ENCODE data around the gene ATP13A3. TPM values are rescaled to one million over a fixed set of nuclear protein-coding genes. Genes with fewer than 3 reads are reported as not detected.

The ATP13A3 gene
- total and polyA plus RNA-seq, 2 experiments from 2014 or later: 51.8 to 293 TPM

- H3K36me3 ChIP-seq: peaks cover 92% of the 10 kb centered on the region
Measured at GRCh38 chr3:194450341-194450740, 36.5 kb downstream of the ATP13A3 start.

GRCh38 chr3:194449913-194450312, 36.9 kb downstream of the ATP13A3 start:
- no peak overlapping the region for H3K4me3 ChIP-seq
- TF ChIP-seq CTCF (IDR thresholded peaks at IDR 0.05; ENCODE audit: low read depth, low read length): no peak
- no peaks in the 10 kb centered on the region for H3K4me1 ChIP-seq (ENCODE audit: low read depth)
- H3K27me3 ChIP-seq: no peaks in the 10 kb centered on the region
- H3K9me3 ChIP-seq (ENCODE audit: low read depth): no peaks in the 10 kb centered on the region
- H3K27ac ChIP-seq: no peak overlapping the region
- H3K36me3 ChIP-seq: peaks cover 92% of the 10 kb centered on the region
- no peak for DNase-seq (ENCODE audit: low read depth in 1 of 2, low spot score in 1 of 2)

More at GRCh38 chr3:194450341-194450740, 36.5 kb downstream of the ATP13A3 start:
- Histone ChIP-seq H3K4me1 (ENCODE audit: low read depth) (no peaks in the 10 kb centered on the region), H3K4me3 (no peak overlapping the region), H3K9me3 (ENCODE audit: low read depth) (no peaks in the 10 kb centered on the region), H3K27me3 (no peaks in the 10 kb centered on the region), H3K27ac (no peak overlapping the region)
- no peak for TF ChIP-seq CTCF (IDR thresholded peaks at IDR 0.05; ENCODE audit: low read depth, low read length)
- DNase-seq (ENCODE audit: low read depth in 1 of 2, low spot score in 1 of 2): no peak

GRCh38 chr3:194447657-194448056, 39.1 kb downstream of the ATP13A3 start:
- Histone ChIP-seq H3K36me3 (peaks cover 92% of the 10 kb centered on the region), H3K27ac (no peak overlapping the region), H3K27me3 (no peaks in the 10 kb centered on the region), H3K9me3 (ENCODE audit: low read depth) (no peaks in the 10 kb centered on the region), H3K4me3 (no peak overlapping the region), H3K4me1 (ENCODE audit: low read depth) (no peaks in the 10 kb centered on the region)
- no peak for TF ChIP-seq CTCF (IDR thresholded peaks at IDR 0.05; ENCODE audit: low read depth, low read length)
- no peak for DNase-seq (ENCODE audit: low read depth in 1 of 2, low spot score in 1 of 2)

- Histone ChIP-seq H3K9me3 (ENCODE audit: low read depth) (no peaks in the 10 kb centered on the region), H3K27ac (no peak overlapping the region), H3K36me3 (peaks cover 87% of the 10 kb centered on the region), H3K4me3 (no peak overlapping the region), H3K4me1 (ENCODE audit: low read depth) (no peaks in the 10 kb centered on the region), H3K27me3 (no peaks in the 10 kb centered on the region)
- no peak for TF ChIP-seq CTCF (IDR thresholded peaks at IDR 0.05; ENCODE audit: low read depth, low read length)
- DNase-seq (ENCODE audit: low read depth in 1 of 2, low spot score in 1 of 2): no peak
Measured at GRCh38 chr3:194447161-194447560, 39.6 kb downstream of the ATP13A3 start.

- H3K36me3 ChIP-seq: peaks cover 83% of the 10 kb centered on the region
- H3K4me3 ChIP-seq: no peak overlapping the region
- H3K27ac ChIP-seq: no peak overlapping the region
- no peaks in the 10 kb centered on the region for H3K27me3 ChIP-seq
- peaks cover 2% of the 10 kb centered on the region for H3K4me1 ChIP-seq (ENCODE audit: low read depth)
- no peak for DNase-seq (ENCODE audit: low read depth in 1 of 2, low spot score in 1 of 2)
- no peaks in the 10 kb centered on the region for H3K9me3 ChIP-seq (ENCODE audit: low read depth)
- TF ChIP-seq CTCF (IDR thresholded peaks at IDR 0.05; ENCODE audit: low read depth, low read length): no peak
Measured at GRCh38 chr3:194446754-194447153, 40.0 kb downstream of the ATP13A3 start.

- no peak for DNase-seq (ENCODE audit: low read depth in 1 of 2, low spot score in 1 of 2)
- peaks cover 78% of the 10 kb centered on the region for H3K36me3 ChIP-seq
- no peak overlapping the region for H3K4me3 ChIP-seq
- no peak for TF ChIP-seq CTCF (IDR thresholded peaks at IDR 0.05; ENCODE audit: low read depth, low read length)
- no peak overlapping the region for H3K27ac ChIP-seq
- H3K27me3 ChIP-seq: no peaks in the 10 kb centered on the region
- peaks cover 8% of the 10 kb centered on the region for H3K4me1 ChIP-seq (ENCODE audit: low read depth)
- H3K9me3 ChIP-seq (ENCODE audit: low read depth): no peaks in the 10 kb centered on the region
Measured at GRCh38 chr3:194446172-194446571, 40.6 kb downstream of the ATP13A3 start.

Data from cardiac muscle cell (in vitro differentiated cells and primary cell).